ENCODE measurements around the gene RILPL2.
"Not testable (repeated sequence)": the region's sequence is repeated elsewhere in the genome, so short reads cannot be mapped to it uniquely, and the experiment has no call there.

RILPL2 gene

GRCh38 chr12:123401753-123402683, 34.5 kb downstream of the RILPL2 start:
- no peak for DNase-seq (ENCODE audit: low read depth)

- DNase-seq (ENCODE audit: low read depth), result no peak
Measured at GRCh38 chr12:123399255-123399617, 37.2 kb downstream of the RILPL2 start.

- DNase-seq (ENCODE audit: low read depth), result no peak
Measured at GRCh38 chr12:123398550-123399254, 37.8 kb downstream of the RILPL2 start.

- no peak for DNase-seq (ENCODE audit: low read depth)
Measured at GRCh38 chr12:123398177-123398549, 38.3 kb downstream of the RILPL2 start.

GRCh38 chr12:123397400-123397799, 39.1 kb downstream of the RILPL2 start:
- no peak for DNase-seq (ENCODE audit: low read depth)

- DNase-seq (ENCODE audit: low read depth), result no peak
Measured at GRCh38 chr12:123396954-123397353, 39.5 kb downstream of the RILPL2 start.

GRCh38 chr12:123396543-123396942, 39.9 kb downstream of the RILPL2 start:
- no peak for DNase-seq (ENCODE audit: low read depth)

GRCh38 chr12:123395236-123395635, 41.2 kb downstream of the RILPL2 start:
- no peak for DNase-seq (ENCODE audit: low read depth)

GRCh38 chr12:123393747-123394146, 42.7 kb downstream of the RILPL2 start:
- DNase-seq (ENCODE audit: low read depth), result no peak

GRCh38 chr12:123391546-123392343, 44.7 kb downstream of the RILPL2 start:
- no peak for DNase-seq (ENCODE audit: low read depth)

GRCh38 chr12:123390498-123391426, 45.7 kb downstream of the RILPL2 start:
- DNase-seq (ENCODE audit: low read depth), result no peak

GRCh38 chr12:123389560-123390351, 46.7 kb downstream of the RILPL2 start:
- DNase-seq (ENCODE audit: low read depth), result peak; percentile 26

- DNase-seq (ENCODE audit: low read depth), result no peak
Measured at GRCh38 chr12:123388951-123389559, 47.4 kb downstream of the RILPL2 start.

- DNase-seq (ENCODE audit: low read depth), result peak; percentile 65
Measured at GRCh38 chr12:123388177-123388950, 48.1 kb downstream of the RILPL2 start.

- DNase-seq (ENCODE audit: low read depth), result no peak
Measured at GRCh38 chr12:123387508-123388176, 48.8 kb downstream of the RILPL2 start.

- not testable (repeated sequence) for DNase-seq (ENCODE audit: low read depth)
Measured at GRCh38 chr12:123385536-123385935, 50.9 kb downstream of the RILPL2 start.

GRCh38 chr12:123384994-123385376, 51.5 kb downstream of the RILPL2 start:
- no peak for DNase-seq (ENCODE audit: low read depth)

- DNase-seq (ENCODE audit: low read depth), result peak; percentile 7
Measured at GRCh38 chr12:123384318-123384993, 52.0 kb downstream of the RILPL2 start.

Data from activated T-helper 9 cell treated with anti-CD3 and anti-CD28 coated beads, Interleukin-2, amount 50 U/mL, for 16 hours (primary cell).